MCF 10A (cell line): ENCODE results near the gene PFN2. TPM values are rescaled to one million over a fixed set of nuclear protein-coding genes. Genes with fewer than 3 reads are reported as not detected.
"Not testable (repeated sequence)": the region's sequence is repeated elsewhere in the genome, so short reads cannot be mapped to it uniquely, and the experiment has no call there.

ENCODE experiments used
- BruUV-seq: library from RNA; stranded (reverse); fragments of 400-500 nt; replicated peaks from 2 replicates; lab custom pipeline; 2021; lab: Mats Ljungman, UMichigan
- CTCF ChIA-PET: fragments of 300-600 bp; sonication (Branson Sonifier 250); formaldehyde crosslinking; extraction: SDS; loops from one replicate; lab custom pipeline; 2021; ENCODE audit warnings: antibody characterized with exemption, inconsistent platforms; lab: Yijun Ruan, JAX
- POLR2A ChIA-PET: fragments of 300-600, 350-650 bp; sonication (Branson Sonifier 250); formaldehyde crosslinking; extraction: SDS; loops from one replicate; lab custom pipeline; 2020; ENCODE audit warnings: antibody characterized with exemption, inconsistent platforms; lab: Yijun Ruan, JAX
- DNase-seq: peaks from one replicate; pipeline ENCODE4 v3.0.0-alpha.2; 2018; ENCODE audit not compliant: unreplicated experiment
- H3K27ac Mint-ChIP-seq: one replicate; pipeline ENCODE4 v1.8.0; 2022; ENCODE audit warnings: mild to moderate bottlenecking, low read depth, mixed read lengths; ENCODE audit not compliant: unreplicated experiment
- H3K27me3 Mint-ChIP-seq: one replicate; pipeline ENCODE4 v1.8.0; 2022; ENCODE audit warnings: mixed read lengths; ENCODE audit not compliant: insufficient read depth, unreplicated experiment
- H3K36me3 Mint-ChIP-seq: one replicate; pipeline ENCODE4 v1.8.0; 2022; ENCODE audit warnings: mild to moderate bottlenecking, moderate library complexity, mixed read lengths; ENCODE audit not compliant: insufficient read depth, unreplicated experiment
- H3K4me1 Mint-ChIP-seq: one replicate; pipeline ENCODE4 v1.8.0; 2022; ENCODE audit warnings: mixed read lengths; ENCODE audit not compliant: insufficient read depth, unreplicated experiment
- H3K4me3 Mint-ChIP-seq: one replicate; pipeline ENCODE4 v1.8.0; 2022; ENCODE audit warnings: mild to moderate bottlenecking, moderate library complexity, mixed read lengths; ENCODE audit not compliant: unreplicated experiment
- H3K9me3 Mint-ChIP-seq: one replicate; pipeline ENCODE4 v1.8.0; 2022; ENCODE audit warnings: mixed read lengths; ENCODE audit not compliant: unreplicated experiment
- CTCF ChIP-seq: fragments of 200-600 bp; IDR thresholded peaks from one replicate; pipeline ENCODE4 v1.8.0; 2022; ENCODE audit warnings: antibody characterized with exemption, mild to moderate bottlenecking; ENCODE audit not compliant: unreplicated experiment
- intact Hi-C: fragments of 100-400 bp; cut with micrococcal nuclease; formaldehyde crosslinking; loops from 2 replicates; pipeline ENCODE4 v1.14.1; 2022
- total RNA-seq: library from RNA; stranded (reverse); gene quantifications from 2 replicates; pipeline ENCODE4 v1.2.3, GENCODE V29; 2022

PFN2 gene
- total RNA-seq, 1 experiment from 2014 or later, result 117 TPM

- no TSS peak for BruUV-seq
- CTCF ChIA-PET, result no interaction called here
- Mint-ChIP-seq H3K4me1 (peaks cover 10% of the 10 kb centered on the region), H3K27ac (no peak overlapping the region), H3K4me3 (no peak overlapping the region), H3K36me3 (peaks cover 19% of the 10 kb centered on the region), H3K9me3 (no peaks in the 10 kb centered on the region), H3K27me3 (no peaks in the 10 kb centered on the region)
- no peak for DNase-seq
- POLR2A ChIA-PET, result interaction anchor here (0.6 kb wide), 1 partner anchor 29 kb away, joined by 3 read pairs; the partner anchor contains the start of gene PFN2
- intact Hi-C loops, result no loop called here
- TF ChIP-seq CTCF, result no peak
Measured at GRCh38 chr3:149942409-149942808, 28.3 kb downstream of the PFN2 start.

GRCh38 chr3:149941946-149942345, 28.7 kb downstream of the PFN2 start:
- intact Hi-C loops, result no loop called here
- Mint-ChIP-seq H3K4me3 (no peak overlapping the region), H3K36me3 (peaks cover 14% of the 10 kb centered on the region), H3K4me1 (peaks cover 12% of the 10 kb centered on the region), H3K27me3 (no peaks in the 10 kb centered on the region), H3K9me3 (no peaks in the 10 kb centered on the region), H3K27ac (no peak overlapping the region)
- no peak for DNase-seq
- TF ChIP-seq CTCF, result no peak
- ChIA-PET CTCF (no interaction called here), POLR2A (interaction anchor here (0.6 kb wide), 1 partner anchor 29 kb away, joined by 3 read pairs; the partner anchor contains the start of gene PFN2)
- no TSS peak for BruUV-seq

GRCh38 chr3:149941186-149941585, 29.5 kb downstream of the PFN2 start:
- DNase-seq, result no peak
- no peak for TF ChIP-seq CTCF
- H3K4me1 Mint-ChIP-seq, result peaks cover 18% of the 10 kb centered on the region
- no peak overlapping the region for H3K27ac Mint-ChIP-seq
- no peaks in the 10 kb centered on the region for H3K27me3 Mint-ChIP-seq
- no TSS peak for BruUV-seq
- peaks cover 9% of the 10 kb centered on the region for H3K36me3 Mint-ChIP-seq
- H3K9me3 Mint-ChIP-seq, result no peaks in the 10 kb centered on the region
- intact Hi-C loops, result no loop called here
- ChIA-PET CTCF (no interaction called here), POLR2A (no interaction called here)
- H3K4me3 Mint-ChIP-seq, result no peak overlapping the region

- CTCF ChIA-PET, result interaction anchor here (0.6 to 3.4 kb wide), 5 partner anchors 12 to 241 kb away, joined by 3 to 24 read pairs (median 5); no protein-coding TSS in a partner anchor
- H3K27me3 Mint-ChIP-seq, DNase-seq, BruUV-seq, H3K36me3 Mint-ChIP-seq, H3K9me3 Mint-ChIP-seq, intact Hi-C loops, POLR2A ChIA-PET, H3K4me3 Mint-ChIP-seq, H3K27ac Mint-ChIP-seq: not testable (repeated sequence)
- peaks cover 28% of the 10 kb centered on the region for H3K4me1 Mint-ChIP-seq
Measured at GRCh38 chr3:149938392-149939055, 32.2 kb downstream of the PFN2 start.
